WTC11 (cell line): ENCODE measurements around the gene CORO7. TPM values are rescaled to one million over a fixed set of nuclear protein-coding genes. Genes with fewer than 3 reads are reported as not detected.
A peak's percentile ranks its signal among the peaks of the same experiment; 100 is the strongest.

ENCODE experiments used
- ATAC-seq: fragments of 200-7000 bp; cut with Tn5 transposase; 2 replicates; pipeline ENCODE4 v1.10.0; 2021; ENCODE audit warnings: mild to moderate bottlenecking, moderate library complexity
- CTCF ChIA-PET: fragments of 300-600 bp; sonication (Branson Sonifier 250); formaldehyde crosslinking; loops from one replicate; lab custom pipeline; 2021; ENCODE audit warnings: antibody characterized with exemption; lab: Charles Lee
- POLR2A ChIA-PET: fragments of 350-600 bp; sonication (Branson Sonifier 250); formaldehyde crosslinking; loops from one replicate; lab custom pipeline; 2021; ENCODE audit warnings: antibody characterized with exemption; lab: Charles Lee
- DNase-seq: peaks from one replicate; pipeline ENCODE4 v3.0.0; 2021; ENCODE audit warnings: low spot score
- H3K27ac Mint-ChIP-seq: 2 replicates; pipeline ENCODE4 v1.8.0; 2021; ENCODE audit warnings: mixed read lengths
- H3K27me3 Mint-ChIP-seq: 2 replicates; pipeline ENCODE4 v1.8.0; 2021; ENCODE audit warnings: low read depth, mild to moderate bottlenecking, moderate library complexity, mixed read lengths
- H3K36me3 Mint-ChIP-seq: 2 replicates; pipeline ENCODE4 v1.8.0; 2021; ENCODE audit warnings: mixed read lengths
- H3K4me1 Mint-ChIP-seq: 2 replicates; pipeline ENCODE4 v1.8.0; 2022; ENCODE audit warnings: mixed read lengths
- H3K4me3 Mint-ChIP-seq: 2 replicates; pipeline ENCODE4 v1.8.0; 2021; ENCODE audit warnings: mild to moderate bottlenecking, moderate library complexity, mixed read lengths
- H3K9me3 Mint-ChIP-seq: 2 replicates; pipeline ENCODE4 v1.8.0; 2021; ENCODE audit warnings: mixed read lengths
- CREM ChIP-seq: sonication (generic); formaldehyde crosslinking; IDR thresholded peaks from 2 replicates; pipeline ENCODE4 v1.8.1; 2022; ENCODE audit warnings: mild to moderate bottlenecking, missing genetic modification reagents, moderate library complexity
- ETV6 ChIP-seq: sonication (generic); formaldehyde crosslinking; IDR thresholded peaks from 2 replicates; pipeline ENCODE4 v1.8.1; 2022; ENCODE audit warnings: mild to moderate bottlenecking, missing genetic modification reagents
- IRF2 ChIP-seq: sonication (generic); formaldehyde crosslinking; IDR thresholded peaks from 2 replicates; pipeline ENCODE4 v1.8.0; 2022; ENCODE audit warnings: low read depth, missing genetic modification reagents, borderline replicate concordance
- JUN ChIP-seq: sonication (generic); formaldehyde crosslinking; IDR thresholded peaks from 2 replicates; pipeline ENCODE4 v1.8.0; 2023; ENCODE audit warnings: mild to moderate bottlenecking, missing genetic modification reagents
- NFATC4 ChIP-seq: fragments of 250-450 bp; sonication (Bioruptor Pico); IDR thresholded peaks from 2 replicates; pipeline ENCODE4 v1.9.0; 2021; ENCODE audit warnings: mild to moderate bottlenecking
- NR1H2 ChIP-seq: sonication (generic); formaldehyde crosslinking; IDR thresholded peaks from 2 replicates; pipeline ENCODE4 v1.9.0; 2021; ENCODE audit warnings: mild to moderate bottlenecking, moderate library complexity, missing genetic modification reagents
- NR2C2 ChIP-seq: sonication (generic); formaldehyde crosslinking; IDR thresholded peaks from 2 replicates; pipeline ENCODE4 v1.8.0; 2022; ENCODE audit warnings: mild to moderate bottlenecking, missing genetic modification reagents
- PREB ChIP-seq: sonication (generic); formaldehyde crosslinking; IDR thresholded peaks from 2 replicates; pipeline ENCODE4 v1.8.1; 2022; ENCODE audit warnings: mild to moderate bottlenecking, missing genetic modification reagents, moderate library complexity, borderline replicate concordance
- RORB ChIP-seq: fragments of 250-450 bp; sonication (Bioruptor Pico); IDR thresholded peaks from 2 replicates; pipeline ENCODE4 v1.9.0; 2021; ENCODE audit warnings: mild to moderate bottlenecking
- SMAD4 ChIP-seq: sonication (generic); formaldehyde crosslinking; IDR thresholded peaks from 2 replicates; pipeline ENCODE4 v1.8.0; 2022; ENCODE audit warnings: mild to moderate bottlenecking, missing genetic modification reagents
- ZBTB43 ChIP-seq: sonication (generic); formaldehyde crosslinking; IDR thresholded peaks from 2 replicates; pipeline ENCODE4 v1.8.1; 2023; ENCODE audit warnings: mild to moderate bottlenecking, missing genetic modification reagents
- ZNF121 ChIP-seq: sonication (generic); formaldehyde crosslinking; IDR thresholded peaks from 2 replicates; pipeline ENCODE4 v1.8.0; 2023; ENCODE audit warnings: missing genetic modification reagents
- ZNF138 ChIP-seq: sonication (generic); formaldehyde crosslinking; conservative IDR thresholded peaks from 2 replicates; pipeline ENCODE4 v1.8.1; 2022; ENCODE audit warnings: mild to moderate bottlenecking, moderate library complexity, missing genetic modification reagents
- ZNF219 ChIP-seq: sonication (generic); formaldehyde crosslinking; IDR thresholded peaks from 2 replicates; pipeline ENCODE4 v1.8.0; 2023; ENCODE audit warnings: missing genetic modification reagents, mild to moderate bottlenecking, borderline replicate concordance
- total RNA-seq: library from RNA; stranded (reverse); gene quantifications from 3 replicates; pipeline ENCODE4 v1.2.3, GENCODE V29; 2021
- TF ChIP-seq, protein P1 (sequence below): sonication (generic); formaldehyde crosslinking; IDR thresholded peaks from 2 replicates; pipeline ENCODE4 v1.8.1; 2022; ENCODE audit warnings: missing genetic modification reagents, borderline replicate concordance
- TF ChIP-seq, protein P2 (sequence below): sonication (generic); formaldehyde crosslinking; IDR thresholded peaks from 2 replicates; pipeline ENCODE4 v1.8.1; 2023; ENCODE audit warnings: mild to moderate bottlenecking, missing genetic modification reagents, moderate library complexity
- TF ChIP-seq, protein P3 (sequence below): sonication (generic); formaldehyde crosslinking; IDR thresholded peaks from 2 replicates; pipeline ENCODE4 v1.8.1; 2022; ENCODE audit warnings: mild to moderate bottlenecking, moderate library complexity, missing genetic modification reagents
- TF ChIP-seq, protein P4 (sequence below): fragments of 250-450 bp; sonication (Bioruptor Pico); IDR thresholded peaks from 2 replicates; pipeline ENCODE4 v1.9.0; 2021; ENCODE audit warnings: moderate library complexity, mild to moderate bottlenecking, inconsistent platforms, borderline replicate concordance
- TF ChIP-seq, protein P5 (sequence below): sonication (generic); formaldehyde crosslinking; IDR thresholded peaks from 2 replicates; pipeline ENCODE4 v1.8.0; 2022; ENCODE audit warnings: mild to moderate bottlenecking, missing genetic modification reagents

Gene CORO7
- total RNA-seq, 1 experiment from 2014 or later, result 45.5 TPM

DNA sequence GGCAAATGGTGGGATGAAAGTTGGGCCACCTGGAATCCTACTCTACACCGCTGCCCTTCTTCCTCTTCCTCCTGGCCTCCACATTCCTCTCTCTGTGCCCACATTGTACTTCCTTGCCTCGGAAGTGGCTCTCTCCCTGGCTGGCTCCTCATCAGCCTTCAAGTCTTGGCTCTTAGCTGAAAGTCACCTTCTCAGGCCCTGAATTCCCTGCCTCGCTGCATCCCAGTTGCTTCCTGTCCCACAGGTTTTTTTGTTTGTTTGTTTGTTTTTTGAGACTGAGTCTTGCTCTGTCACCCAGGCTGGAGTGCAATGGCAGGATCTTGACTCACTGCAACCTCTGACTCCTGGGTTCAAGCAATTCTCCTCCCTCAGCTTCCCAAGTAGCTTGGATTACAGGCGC lies 62.7 kb downstream of the CORO7 start:
- POLR2A ChIA-PET, result no interaction called here
- DNase-seq, result no peak
- CTCF ChIA-PET, result interaction anchor here (1.3 to 5.7 kb wide), 3 partner anchors 25 to 80 kb away, joined by 3 to 32 read pairs (median 22); no protein-coding TSS in a partner anchor
- Mint-ChIP-seq H3K4me3 (no peak overlapping the region), H3K36me3 (no peaks in the 10 kb centered on the region), H3K4me1 (peaks cover 11% of the 10 kb centered on the region), H3K27me3 (0 out of 2 replicates have a peak, but pooled peaks cover 3% of the 10 kb centered on the region), H3K27ac (0 out of 2 replicates have a peak overlapping the region, but pooled peaks have one; percentile 10), H3K9me3 (no peaks in the 10 kb centered on the region)
- TF ChIP-seq IRF2 (CRISPR knock-in tag) (no peak), PREB (CRISPR knock-in tag) (no peak), ZBTB43 (CRISPR knock-in tag) (no peak), ZNF219 (CRISPR knock-in tag) (no peak), SMAD4 (CRISPR knock-in tag) (no peak), JUN (CRISPR knock-in tag) (no peak), CREM (CRISPR knock-in tag) (no peak), ETV6 (CRISPR knock-in tag) (no peak), NFATC4 (CRISPR knock-in tag) (no peak), NR2C2 (CRISPR knock-in tag) (no peak), RORB (CRISPR knock-in tag) (no peak), ZNF138 (CRISPR knock-in tag) (no peak), NR1H2 (no peak)
- TF ChIP-seq, protein P1, sequence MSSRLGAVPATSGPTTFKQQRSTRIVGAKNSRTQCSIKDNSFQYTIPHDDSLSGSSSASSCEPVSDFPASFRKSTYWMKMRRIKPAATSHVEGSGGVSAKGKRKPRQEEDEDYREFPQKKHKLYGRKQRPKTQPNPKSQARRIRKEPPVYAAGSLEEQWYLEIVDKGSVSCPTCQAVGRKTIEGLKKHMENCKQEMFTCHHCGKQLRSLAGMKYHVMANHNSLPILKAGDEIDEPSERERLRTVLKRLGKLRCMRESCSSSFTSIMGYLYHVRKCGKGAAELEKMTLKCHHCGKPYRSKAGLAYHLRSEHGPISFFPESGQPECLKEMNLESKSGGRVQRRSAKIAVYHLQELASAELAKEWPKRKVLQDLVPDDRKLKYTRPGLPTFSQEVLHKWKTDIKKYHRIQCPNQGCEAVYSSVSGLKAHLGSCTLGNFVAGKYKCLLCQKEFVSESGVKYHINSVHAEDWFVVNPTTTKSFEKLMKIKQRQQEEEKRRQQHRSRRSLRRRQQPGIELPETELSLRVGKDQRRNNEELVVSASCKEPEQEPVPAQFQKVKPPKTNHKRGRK (CRISPR knock-in tag), result no peak
- TF ChIP-seq, protein P2, sequence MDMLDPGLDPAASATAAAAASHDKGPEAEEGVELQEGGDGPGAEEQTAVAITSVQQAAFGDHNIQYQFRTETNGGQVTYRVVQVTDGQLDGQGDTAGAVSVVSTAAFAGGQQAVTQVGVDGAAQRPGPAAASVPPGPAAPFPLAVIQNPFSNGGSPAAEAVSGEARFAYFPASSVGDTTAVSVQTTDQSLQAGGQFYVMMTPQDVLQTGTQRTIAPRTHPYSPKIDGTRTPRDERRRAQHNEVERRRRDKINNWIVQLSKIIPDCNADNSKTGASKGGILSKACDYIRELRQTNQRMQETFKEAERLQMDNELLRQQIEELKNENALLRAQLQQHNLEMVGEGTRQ (CRISPR knock-in tag), result no peak
- TF ChIP-seq, protein P3, sequence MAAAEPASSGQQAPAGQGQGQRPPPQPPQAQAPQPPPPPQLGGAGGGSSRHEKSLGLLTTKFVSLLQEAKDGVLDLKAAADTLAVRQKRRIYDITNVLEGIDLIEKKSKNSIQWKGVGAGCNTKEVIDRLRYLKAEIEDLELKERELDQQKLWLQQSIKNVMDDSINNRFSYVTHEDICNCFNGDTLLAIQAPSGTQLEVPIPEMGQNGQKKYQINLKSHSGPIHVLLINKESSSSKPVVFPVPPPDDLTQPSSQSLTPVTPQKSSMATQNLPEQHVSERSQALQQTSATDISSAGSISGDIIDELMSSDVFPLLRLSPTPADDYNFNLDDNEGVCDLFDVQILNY, result no peak
- TF ChIP-seq, protein P4, sequence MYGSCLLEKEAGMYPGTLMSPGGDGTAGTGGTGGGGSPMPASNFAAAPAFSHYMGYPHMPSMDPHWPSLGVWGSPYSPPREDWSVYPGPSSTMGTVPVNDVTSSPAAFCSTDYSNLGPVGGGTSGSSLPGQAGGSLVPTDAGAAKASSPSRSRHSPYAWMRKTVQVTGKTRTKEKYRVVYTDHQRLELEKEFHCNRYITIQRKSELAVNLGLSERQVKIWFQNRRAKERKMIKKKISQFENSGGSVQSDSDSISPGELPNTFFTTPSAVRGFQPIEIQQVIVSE (CRISPR knock-in tag), result no peak
- no peak for ATAC-seq

DNA sequence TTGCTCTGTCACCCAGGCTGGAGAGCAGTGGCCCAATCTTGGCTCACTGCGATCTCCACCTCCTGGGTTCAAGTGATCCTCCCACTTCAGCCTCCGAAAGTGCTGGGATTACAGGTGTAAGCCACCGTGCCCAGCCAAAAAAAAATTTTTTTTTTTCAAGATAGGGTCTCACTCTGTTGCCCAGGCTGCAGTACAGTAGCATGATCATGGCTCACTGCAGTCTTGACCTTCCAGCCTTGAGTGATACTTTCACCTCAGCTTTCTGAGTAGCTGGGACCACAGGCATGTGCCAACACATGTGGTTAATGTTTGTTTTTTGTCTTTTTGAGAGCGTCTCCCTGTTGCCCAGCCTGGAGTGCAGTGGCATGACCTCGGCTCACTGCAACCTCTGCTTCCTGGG lies 63.6 kb downstream of the CORO7 start:
- no peaks in the 10 kb centered on the region for H3K9me3 Mint-ChIP-seq

More for the DNA sequence above, 63.6 kb downstream of the CORO7 start:
- Mint-ChIP-seq H3K27me3 (0 out of 2 replicates have a peak, but pooled peaks cover 3% of the 10 kb centered on the region), H3K36me3 (peaks cover 4% of the 10 kb centered on the region; the same call in 1 of the 2 replicates), H3K4me3 (no peak overlapping the region), H3K27ac (no peak overlapping the region), H3K4me1 (peaks cover 11% of the 10 kb centered on the region)
- POLR2A ChIA-PET, result no interaction called here
- no peak for ATAC-seq
- DNase-seq, result no peak
- peak; percentile 68; the same call in 1 of the 2 replicates for TF ChIP-seq ZNF121 (CRISPR knock-in tag)
- TF ChIP-seq, protein P5, sequence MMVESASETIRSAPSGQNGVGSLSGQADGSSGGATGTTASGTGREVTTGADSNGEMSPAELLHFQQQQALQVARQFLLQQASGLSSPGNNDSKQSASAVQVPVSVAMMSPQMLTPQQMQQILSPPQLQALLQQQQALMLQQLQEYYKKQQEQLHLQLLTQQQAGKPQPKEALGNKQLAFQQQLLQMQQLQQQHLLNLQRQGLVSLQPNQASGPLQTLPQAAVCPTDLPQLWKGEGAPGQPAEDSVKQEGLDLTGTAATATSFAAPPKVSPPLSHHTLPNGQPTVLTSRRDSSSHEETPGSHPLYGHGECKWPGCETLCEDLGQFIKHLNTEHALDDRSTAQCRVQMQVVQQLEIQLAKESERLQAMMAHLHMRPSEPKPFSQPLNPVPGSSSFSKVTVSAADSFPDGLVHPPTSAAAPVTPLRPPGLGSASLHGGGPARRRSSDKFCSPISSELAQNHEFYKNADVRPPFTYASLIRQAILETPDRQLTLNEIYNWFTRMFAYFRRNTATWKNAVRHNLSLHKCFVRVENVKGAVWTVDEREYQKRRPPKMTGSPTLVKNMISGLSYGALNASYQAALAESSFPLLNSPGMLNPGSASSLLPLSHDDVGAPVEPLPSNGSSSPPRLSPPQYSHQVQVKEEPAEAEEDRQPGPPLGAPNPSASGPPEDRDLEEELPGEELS (CRISPR knock-in tag), result no peak
- CTCF ChIA-PET, result interaction anchor here (4.9 to 5.7 kb wide), 2 partner anchors 25 to 51 kb away, joined by 22 to 32 read pairs; no protein-coding TSS in a partner anchor
